GM19455 (cell line): ENCODE data around the gene CARD6.
"Not testable (repeated sequence)": the region's sequence is repeated elsewhere in the genome, so short reads cannot be mapped to it uniquely, and the experiment has no call there.

Experiments used
- ATAC-seq: cut with Tn5 transposase; IDR thresholded peaks from one replicate; pipeline ENCODE4 v1.9.1; 2021; ENCODE audit not compliant: unreplicated experiment

Gene CARD6

GRCh38 chr5:40841068-40841805, at the start of gene CARD6:
Gene CARD6, plus strand, starts transcription at chr5:40841367. Its CDS starts 16 bp downstream, at chr5:40841383.
- ATAC-seq: peak; percentile 50

- ATAC-seq: no peak
These were observed 49.4 kb upstream of the CARD6 start for GRCh38 chr5:40791715-40792139.

GRCh38 chr5:40792691-40793090, 48.5 kb upstream of the CARD6 start:
- not testable (repeated sequence) for ATAC-seq

- ATAC-seq: not testable (repeated sequence)
These were observed 46.8 kb upstream of the CARD6 start for GRCh38 chr5:40794340-40794739.

GRCh38 chr5:40794877-40795276, 46.3 kb upstream of the CARD6 start:
- ATAC-seq: not testable (repeated sequence)

GRCh38 chr5:40796487-40796889, 44.7 kb upstream of the CARD6 start:
- ATAC-seq: no peak

GRCh38 chr5:40797273-40798011, 43.7 kb upstream of the CARD6 start:
- ATAC-seq: peak; percentile 41

GRCh38 chr5:40798012-40798800, 43.0 kb upstream of the CARD6 start, which contains the start of gene PRKAA1:
Gene PRKAA1, minus strand, starts transcription at chr5:40798374. Its CDS starts 185 bp downstream, at chr5:40798189.
- peak; percentile 97 for ATAC-seq

- ATAC-seq: no peak
These were observed 42.4 kb upstream of the CARD6 start for GRCh38 chr5:40798801-40799210.

- no peak for ATAC-seq
These were observed 41.9 kb upstream of the CARD6 start for GRCh38 chr5:40799258-40799657.

- no peak for ATAC-seq
These were observed 39.2 kb upstream of the CARD6 start for GRCh38 chr5:40801771-40802562.

GRCh38 chr5:40812125-40812524, 29.0 kb upstream of the CARD6 start:
- ATAC-seq: no peak

- no peak for ATAC-seq
These were observed 27.4 kb upstream of the CARD6 start for GRCh38 chr5:40813698-40814281.

GRCh38 chr5:40823459-40823858, 17.7 kb upstream of the CARD6 start:
- no peak for ATAC-seq

GRCh38 chr5:40825461-40826043, 15.6 kb upstream of the CARD6 start:
- not testable (repeated sequence) for ATAC-seq

- ATAC-seq: no peak
These were observed 14.5 kb upstream of the CARD6 start for GRCh38 chr5:40826489-40827187.

GRCh38 chr5:40827188-40827977, 13.8 kb upstream of the CARD6 start:
- no peak for ATAC-seq

GRCh38 chr5:40828021-40828631, 13.0 kb upstream of the CARD6 start:
- no peak for ATAC-seq
